ENCODE data around the gene WFDC2. TPM values are rescaled to one million over a fixed set of nuclear protein-coding genes. Genes with fewer than 3 reads are reported as not detected.

Gene WFDC2
- total and polyA plus RNA-seq, 2 experiments from 2014 or later = not detected

GRCh38 chr20:45448270-45448669, 21.3 kb upstream of the WFDC2 start:
- Histone ChIP-seq H3K9me2 (ENCODE audit: insufficient read depth) (no peaks in the 10 kb centered on the region), H3K4me3 (no peak overlapping the region), H4K20me1 (ENCODE audit: insufficient read depth) (no peaks in the 10 kb centered on the region), H3K9me3 (ENCODE audit: low read depth) (no peaks in the 10 kb centered on the region), H3K4me2 (ENCODE audit: unreplicated experiment) (no peak overlapping the region), H2AFZ (no peak overlapping the region), H3K27ac (no peak overlapping the region), H3F3A (ENCODE audit: insufficient read depth) (no peaks in the 10 kb centered on the region), H3K9ac (no peak overlapping the region), H3K79me2 (ENCODE audit: insufficient read depth) (no peaks in the 10 kb centered on the region), H3K36me3 (ENCODE audit: low read depth) (no peaks in the 10 kb centered on the region), H3K4me1 (ENCODE audit: insufficient read depth) (no peaks in the 10 kb centered on the region), H3K27me3 (replicated peaks; ENCODE audit: insufficient read depth) (peaks cover 2% of the 10 kb centered on the region)
- in situ Hi-C loops (cut with MboI) = loop anchor here (25.0 kb wide), 1 partner anchor 411 kb away; no protein-coding TSS in a partner anchor
- 58 to 66% methylated on average over 6 of the region's 6 CpGs for WGBS, 2 experiments (ENCODE audit: low coverage in 1 of 2, low lambda C conversion rate in 2 of 2, missing lambda C conversion rate in 2 of 2)
- TF ChIP-seq EZH2 (IDR thresholded peaks at IDR 0.05; ENCODE audit: insufficient read depth, poor library complexity, severe bottlenecking) (no peak), EZH2phosphoT487 (IDR thresholded peaks at IDR 0.05; ENCODE audit: insufficient read depth, low read depth) (no peak)
- no peak for DNase-seq

- H3K36me3 ChIP-seq (ENCODE audit: low read depth) = no peaks in the 10 kb centered on the region
- H4K20me1 ChIP-seq (ENCODE audit: insufficient read depth) = no peaks in the 10 kb centered on the region
- no peaks in the 10 kb centered on the region for H3K9me2 ChIP-seq (ENCODE audit: insufficient read depth)
- no peak overlapping the region for H2AFZ ChIP-seq
- no peak overlapping the region for H3K4me2 ChIP-seq (ENCODE audit: unreplicated experiment)
- WGBS, 2 experiments (ENCODE audit: low coverage in 1 of 2, low lambda C conversion rate in 2 of 2, missing lambda C conversion rate in 2 of 2) = 40 to 54% methylated on average over 3 of the region's 3 CpGs
- H3F3A ChIP-seq (ENCODE audit: insufficient read depth) = no peaks in the 10 kb centered on the region
- no peaks in the 10 kb centered on the region for H3K9me3 ChIP-seq (ENCODE audit: low read depth)
- H3K27ac ChIP-seq = no peak overlapping the region
- in situ Hi-C loops (cut with MboI) = loop anchor here (25.0 kb wide), 1 partner anchor 412 kb away; no protein-coding TSS in a partner anchor
- no peak for TF ChIP-seq EZH2 (IDR thresholded peaks at IDR 0.05; ENCODE audit: insufficient read depth, poor library complexity, severe bottlenecking)
- no peak for TF ChIP-seq EZH2phosphoT487 (IDR thresholded peaks at IDR 0.05; ENCODE audit: insufficient read depth, low read depth)
- H3K9ac ChIP-seq = no peak overlapping the region
- H3K27me3 ChIP-seq (replicated peaks; ENCODE audit: insufficient read depth) = peaks cover 12% of the 10 kb centered on the region
- no peaks in the 10 kb centered on the region for H3K4me1 ChIP-seq (ENCODE audit: insufficient read depth)
- H3K79me2 ChIP-seq (ENCODE audit: insufficient read depth) = no peaks in the 10 kb centered on the region
- H3K4me3 ChIP-seq = no peak overlapping the region
- no peak for DNase-seq
These were observed 20.0 kb upstream of the WFDC2 start for GRCh38 chr20:45449528-45449927.

DNA sequence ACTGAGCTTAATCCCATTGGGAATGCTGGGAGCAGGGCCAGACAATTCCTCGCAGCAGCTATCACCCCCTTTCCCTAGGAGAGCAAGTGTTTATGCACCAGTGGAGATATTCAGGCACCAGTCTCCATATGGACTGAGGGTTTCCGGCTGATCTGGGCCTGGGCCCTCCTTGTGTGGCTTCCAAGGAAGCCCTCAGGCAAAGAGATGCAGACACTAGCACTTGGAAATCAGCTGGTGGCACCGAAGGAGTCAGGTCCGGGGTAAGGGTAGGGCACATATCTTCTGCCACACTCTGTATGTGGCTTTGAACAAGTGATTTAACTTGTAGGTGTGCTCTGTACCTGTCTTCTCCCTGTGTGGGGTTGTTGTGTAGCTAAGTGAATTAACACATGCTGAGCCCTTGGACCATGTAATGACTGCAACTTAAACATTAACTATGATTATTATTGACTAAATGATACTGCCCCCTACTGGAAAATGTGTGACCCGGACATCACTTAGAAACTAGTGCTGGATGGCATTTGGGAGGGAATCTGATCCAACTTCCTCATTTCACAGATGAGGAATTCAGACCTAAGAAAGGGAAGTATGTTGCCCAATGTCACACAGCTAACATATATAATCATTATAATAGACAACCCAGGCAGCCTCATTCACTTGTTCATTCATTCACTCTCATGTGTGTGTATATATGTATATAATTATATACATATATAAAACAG, 19.3 kb upstream of the WFDC2 start:
- Histone ChIP-seq H3K36me3 (ENCODE audit: low read depth) (no peaks in the 10 kb centered on the region), H3K9me2 (ENCODE audit: insufficient read depth) (no peaks in the 10 kb centered on the region), H3F3A (ENCODE audit: insufficient read depth) (no peaks in the 10 kb centered on the region), H3K27me3 (replicated peaks; ENCODE audit: insufficient read depth) (peaks cover 12% of the 10 kb centered on the region; the same call in 1 of the 2 replicates), H3K27ac (no peak overlapping the region), H2AFZ (no peak overlapping the region), H3K4me3 (no peak overlapping the region), H3K4me1 (ENCODE audit: insufficient read depth) (no peaks in the 10 kb centered on the region), H3K4me2 (ENCODE audit: unreplicated experiment) (no peak overlapping the region), H3K9ac (no peak overlapping the region), H3K9me3 (ENCODE audit: low read depth) (no peaks in the 10 kb centered on the region), H3K79me2 (ENCODE audit: insufficient read depth) (no peaks in the 10 kb centered on the region), H4K20me1 (ENCODE audit: insufficient read depth) (no peaks in the 10 kb centered on the region)
- TF ChIP-seq EZH2 (IDR thresholded peaks at IDR 0.05; ENCODE audit: insufficient read depth, poor library complexity, severe bottlenecking) = no peak
- TF ChIP-seq EZH2phosphoT487 (IDR thresholded peaks at IDR 0.05; ENCODE audit: insufficient read depth, low read depth) = no peak
- DNase-seq = peak; percentile 80
- in situ Hi-C loops (cut with MboI) = loop anchor here (25.0 kb wide), 1 partner anchor 312 kb away; no protein-coding TSS in a partner anchor
- 64 to 69% methylated on average over 5 of the region's 5 CpGs for WGBS, 2 experiments (ENCODE audit: low coverage in 1 of 2, low lambda C conversion rate in 2 of 2, missing lambda C conversion rate in 2 of 2)

DNA sequence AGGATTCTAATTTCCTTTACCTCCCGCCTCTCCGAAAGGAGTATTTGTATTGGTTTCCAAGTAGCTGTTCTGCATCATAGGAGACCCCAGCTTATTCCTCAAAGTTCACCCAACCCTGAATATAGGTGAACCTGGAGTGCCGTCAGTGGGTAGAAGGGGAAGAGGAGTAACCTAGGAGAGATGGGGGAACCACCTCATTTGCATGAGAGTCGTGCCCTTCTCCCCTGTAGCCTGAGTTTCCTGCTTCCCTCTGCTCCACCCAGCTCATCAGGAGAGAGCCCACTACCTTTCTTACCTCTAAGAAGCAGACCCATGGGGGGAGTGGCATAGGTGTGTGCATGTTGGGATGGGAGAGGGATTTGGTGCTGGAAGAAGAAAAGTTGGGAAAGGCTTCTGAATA, 17.3 kb upstream of the WFDC2 start:
- no peak overlapping the region for H2AFZ ChIP-seq
- H4K20me1 ChIP-seq (ENCODE audit: insufficient read depth) = no peaks in the 10 kb centered on the region
- no peaks in the 10 kb centered on the region for H3K9me2 ChIP-seq (ENCODE audit: insufficient read depth)
- TF ChIP-seq EZH2phosphoT487 (IDR thresholded peaks at IDR 0.05; ENCODE audit: insufficient read depth, low read depth) (no peak), EZH2 (IDR thresholded peaks at IDR 0.05; ENCODE audit: insufficient read depth, poor library complexity, severe bottlenecking) (no peak)
- no peaks in the 10 kb centered on the region for H3K79me2 ChIP-seq (ENCODE audit: insufficient read depth)
- no peaks in the 10 kb centered on the region for H3K9me3 ChIP-seq (ENCODE audit: low read depth)
- 0 out of 2 replicates have a peak, but pooled peaks cover 16% of the 10 kb centered on the region for H3K27me3 ChIP-seq (replicated peaks; ENCODE audit: insufficient read depth)
- in situ Hi-C loops (cut with MboI) = loop anchor here (25.0 kb wide), 1 partner anchor 310 kb away; no protein-coding TSS in a partner anchor
- H3K9ac ChIP-seq = no peak overlapping the region
- 61 to 65% methylated on average over 4 of the region's 4 CpGs for WGBS, 2 experiments (ENCODE audit: low coverage in 1 of 2, low lambda C conversion rate in 2 of 2, missing lambda C conversion rate in 2 of 2)
- no peak overlapping the region for H3K4me2 ChIP-seq (ENCODE audit: unreplicated experiment)
- H3K36me3 ChIP-seq (ENCODE audit: low read depth) = no peaks in the 10 kb centered on the region
- no peak overlapping the region for H3K4me3 ChIP-seq
- no peaks in the 10 kb centered on the region for H3F3A ChIP-seq (ENCODE audit: insufficient read depth)
- DNase-seq = no peak
- H3K4me1 ChIP-seq (ENCODE audit: insufficient read depth) = no peaks in the 10 kb centered on the region
- H3K27ac ChIP-seq = no peak overlapping the region

Data from GM23248 (cell line).